GM20431 (cell line): Measurements from ENCODE around the gene GKN2.

Experiments
- in situ Hi-C: fragments of 300-500 bp; cut with MseI, MboI; formaldehyde crosslinking; loops from one replicate; pipeline ENCODE4 v1.15.0; 2020; ENCODE audit warnings: low sequenced_read_pairs; ENCODE audit not compliant: unreplicated experiment

The GKN2 gene

DNA sequence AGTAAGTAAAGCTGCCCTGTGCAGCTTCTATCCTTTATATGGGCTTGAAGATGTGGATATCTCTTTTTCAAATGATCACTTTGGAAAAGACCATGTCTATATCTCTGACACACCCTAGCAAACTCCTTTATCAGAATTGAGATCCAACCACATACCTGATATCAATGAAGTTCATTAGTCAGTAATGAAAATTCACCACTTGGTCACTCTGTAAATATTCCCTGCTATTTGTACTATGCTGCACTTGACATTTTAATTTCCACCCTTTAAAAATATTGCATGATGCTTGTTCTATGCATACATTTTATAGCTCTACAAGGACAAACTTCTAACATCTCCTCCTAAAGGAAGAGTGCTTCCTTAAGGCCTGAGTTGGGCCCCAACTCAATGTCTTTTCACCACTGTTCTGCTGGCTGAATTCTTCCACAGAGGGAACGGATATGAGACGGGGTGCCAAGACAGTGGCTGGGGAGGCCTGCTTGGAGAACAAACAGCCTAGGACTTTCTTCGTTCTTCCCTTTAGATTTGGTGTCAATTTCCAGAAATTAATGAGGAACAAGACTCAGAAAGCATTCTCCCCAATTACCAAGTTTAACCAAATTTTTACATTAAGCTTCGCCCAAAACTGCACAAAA, at the start of gene GKN2:
Gene GKN2, minus strand, starts transcription at position 7 of the 635 bp plus-strand sequence. CDS start 32 bp downstream, outside the sequence.
- in situ Hi-C loops: no loop called here

- in situ Hi-C loops: loop anchor here (25.0 kb wide), 1 partner anchor 310 kb away; no protein-coding TSS in a partner anchor
Observed at GRCh38 chr2:69001879-69002278, 49.2 kb upstream of the GKN2 start.

DNA sequence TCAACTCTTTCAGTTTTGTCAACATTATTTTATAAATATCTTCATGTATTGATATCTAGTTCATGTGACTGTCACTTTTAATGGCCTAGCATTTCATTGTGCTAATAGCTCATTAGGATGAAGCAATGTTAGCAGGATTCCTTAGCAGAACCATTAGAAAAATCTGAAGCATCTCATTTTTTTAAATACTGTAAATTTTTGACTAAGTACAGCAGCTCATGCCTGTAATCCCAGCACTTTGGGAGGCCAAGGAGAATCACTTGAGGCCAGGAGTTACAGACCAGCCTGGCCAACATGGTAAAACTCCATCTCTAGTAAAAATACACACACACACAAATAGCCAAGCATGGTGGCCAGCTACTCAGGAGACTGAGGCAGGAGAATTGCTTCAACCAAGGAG, 44.7 kb upstream of the GKN2 start:
- in situ Hi-C loops: no loop called here

DNA sequence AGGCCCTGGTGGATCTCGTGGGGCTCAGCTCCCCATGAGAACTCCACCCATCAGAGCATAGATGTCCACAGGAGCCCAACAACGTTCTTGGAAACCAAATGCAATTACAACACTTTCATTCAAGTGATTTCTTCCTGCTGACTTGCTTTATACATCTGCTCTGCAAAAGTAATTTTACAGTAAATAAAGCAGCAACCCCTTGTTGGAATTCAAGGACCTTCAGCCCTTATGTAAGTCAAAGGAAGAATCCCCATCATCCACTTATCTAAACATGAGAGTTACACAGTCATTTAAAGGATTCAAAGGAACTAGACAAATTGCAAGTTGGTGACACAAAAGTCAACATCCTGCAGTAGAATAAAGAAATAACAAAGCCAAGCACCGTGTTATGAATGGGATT, 43.2 kb upstream of the GKN2 start:
- in situ Hi-C loops: no loop called here

GRCh38 chr2:68994864-68995263, 42.2 kb upstream of the GKN2 start:
- in situ Hi-C loops: no loop called here

GRCh38 chr2:68993660-68994059, 41.0 kb upstream of the GKN2 start:
- in situ Hi-C loops: no loop called here

- in situ Hi-C loops: no loop called here
Observed at GRCh38 chr2:68992933-68993332, 40.2 kb upstream of the GKN2 start.

DNA sequence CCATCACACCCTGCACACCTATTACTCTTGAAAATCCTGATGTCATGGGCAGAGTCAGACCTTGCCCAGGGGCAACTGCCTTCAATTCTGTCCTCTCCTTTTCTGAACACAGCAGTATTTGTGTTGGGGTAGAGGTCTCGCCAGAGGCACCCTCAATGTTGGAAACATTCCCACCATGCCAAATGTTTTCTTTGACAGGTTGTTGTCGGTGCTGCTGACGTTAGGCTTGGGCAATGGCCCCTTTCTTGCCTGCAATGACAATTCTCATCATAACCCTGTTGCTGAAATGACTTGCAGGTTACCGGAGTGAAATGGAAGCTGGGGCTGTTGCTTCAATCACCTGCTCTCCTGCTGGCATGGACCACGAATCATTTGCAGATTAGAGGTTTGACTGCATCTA, 39.6 kb upstream of the GKN2 start:
- in situ Hi-C loops: no loop called here

- in situ Hi-C loops: no loop called here
Observed at GRCh38 chr2:68989035-68989434, 36.3 kb upstream of the GKN2 start.

DNA sequence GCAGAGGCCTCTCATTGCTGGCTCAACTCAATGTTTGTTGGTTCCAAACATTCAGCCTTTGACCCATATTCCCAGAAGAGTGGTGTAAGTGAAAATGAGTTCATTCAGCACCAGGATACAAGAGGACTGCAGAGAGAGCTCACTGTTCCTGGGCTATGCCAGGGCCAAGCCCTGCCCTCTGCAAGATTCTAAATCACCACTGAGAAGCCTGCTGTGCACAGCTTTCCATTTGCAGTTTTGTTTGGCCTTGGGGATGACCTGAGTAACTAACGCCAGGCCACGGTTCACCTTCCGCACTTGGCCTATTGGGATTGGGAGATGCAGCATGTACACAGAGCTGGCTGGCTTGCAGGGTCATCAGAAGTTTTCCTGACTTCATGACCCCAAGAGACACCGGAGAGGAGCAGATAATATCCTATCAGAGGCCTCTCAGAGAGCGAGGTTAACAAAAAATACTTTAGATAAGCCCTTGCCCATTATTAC, 34.4 kb upstream of the GKN2 start:
- in situ Hi-C loops: no loop called here

DNA sequence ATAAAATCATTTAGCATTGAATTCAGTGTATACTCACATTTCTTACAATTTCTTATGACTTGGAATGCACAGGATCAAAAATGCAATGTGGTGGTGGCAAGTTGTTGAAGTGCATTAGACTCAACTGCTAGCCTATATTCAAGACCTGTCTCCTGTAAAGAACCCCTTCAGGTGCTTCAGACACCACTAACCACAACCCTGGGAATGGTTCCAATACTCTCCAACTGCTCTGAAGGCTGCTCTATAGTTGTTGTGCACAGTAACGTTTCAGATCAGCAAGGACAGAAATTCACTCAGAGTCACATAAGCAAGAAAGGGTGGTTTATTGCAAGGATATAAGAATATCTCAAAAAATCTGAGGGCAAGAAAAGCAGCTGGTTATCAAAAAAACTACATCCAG, 28.3 kb upstream of the GKN2 start:
- in situ Hi-C loops: no loop called here

- in situ Hi-C loops: no loop called here
Observed at GRCh38 chr2:68978098-68978497, 25.4 kb upstream of the GKN2 start.

DNA sequence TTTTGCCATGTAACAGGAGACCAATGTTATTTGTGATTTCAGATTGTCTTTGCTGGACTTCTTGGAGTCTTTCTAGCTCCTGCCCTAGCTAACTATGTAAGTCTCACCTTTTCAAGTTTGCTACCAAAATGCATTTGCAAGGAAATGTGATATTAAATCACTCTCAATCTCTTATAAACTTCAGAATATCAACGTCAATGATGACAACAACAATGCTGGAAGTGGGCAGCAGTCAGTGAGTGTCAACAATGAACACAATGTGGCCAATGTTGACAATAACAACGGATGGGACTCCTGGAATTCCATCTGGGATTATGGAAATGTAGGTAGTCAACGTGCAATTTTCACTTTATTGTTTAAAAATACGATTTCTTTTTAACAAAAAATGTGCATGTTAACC, 24.8 kb upstream of the GKN2 start:
- in situ Hi-C loops: no loop called here

GRCh38 chr2:68975844-68976243, 23.2 kb upstream of the GKN2 start:
- in situ Hi-C loops: no loop called here

GRCh38 chr2:68974946-68975665, 22.4 kb upstream of the GKN2 start:
- in situ Hi-C loops: no loop called here

DNA sequence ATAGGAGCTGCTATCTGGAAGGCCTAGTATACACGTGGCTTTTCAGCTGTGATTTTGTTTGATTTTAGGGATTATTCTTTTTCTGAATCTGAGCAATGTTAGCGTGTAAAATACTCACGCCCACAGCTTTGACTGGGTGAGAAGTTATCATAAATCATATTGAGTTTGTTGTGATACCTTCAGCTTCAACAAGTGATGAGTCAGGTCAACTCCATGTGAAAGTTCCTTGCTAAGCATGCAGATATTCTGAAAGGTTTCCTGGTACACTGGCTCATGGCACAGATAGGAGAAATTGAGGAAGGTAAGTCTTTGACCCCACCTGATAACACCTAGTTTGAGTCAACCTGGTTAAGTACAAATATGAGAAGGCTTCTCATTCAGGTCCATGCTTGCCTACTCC, 21.6 kb upstream of the GKN2 start, which contains the start of gene GKN1:
Gene GKN1, plus strand, starts transcription at position 386 of the 400 bp plus-strand sequence. CDS start 42 bp downstream, outside the sequence.
- in situ Hi-C loops: no loop called here

GRCh38 chr2:68971591-68972231, 19.0 kb upstream of the GKN2 start:
- in situ Hi-C loops: no loop called here

- in situ Hi-C loops: no loop called here
Observed at GRCh38 chr2:68970566-68971265, 18.0 kb upstream of the GKN2 start.

DNA sequence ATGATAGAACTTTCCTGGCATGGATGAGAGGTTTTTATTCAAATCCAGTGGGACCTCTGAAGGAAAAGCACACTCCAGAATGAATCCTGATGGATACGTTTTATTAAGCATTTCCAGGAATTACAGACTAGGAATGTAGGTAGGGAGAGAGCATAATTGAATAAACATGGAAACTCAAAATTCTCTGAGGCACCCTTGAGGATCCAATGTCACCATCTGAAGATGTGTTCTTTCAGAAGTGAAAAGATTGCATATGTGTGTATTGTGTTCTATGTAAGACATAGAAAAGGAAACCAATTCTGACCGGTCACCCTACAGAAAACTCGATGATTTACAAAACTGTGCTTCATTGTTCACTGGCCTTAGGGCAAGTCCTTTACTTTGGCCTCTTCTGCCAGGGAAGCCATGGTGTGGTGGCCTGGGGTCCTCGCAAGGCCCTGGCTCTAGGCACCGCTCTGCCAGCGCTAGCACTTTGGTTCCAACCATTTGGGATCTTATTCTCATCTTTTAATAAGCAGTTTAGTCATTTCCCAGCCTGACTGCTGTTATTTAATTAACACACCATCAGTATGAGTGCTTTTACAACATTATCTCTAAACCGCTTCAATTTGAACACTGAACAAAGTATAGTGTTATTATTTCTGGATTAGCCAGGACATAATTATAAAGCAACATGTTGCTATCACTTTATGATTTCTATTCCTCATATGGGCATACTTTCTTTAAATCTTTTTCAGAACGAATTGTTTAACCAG, 17.2 kb upstream of the GKN2 start:
- in situ Hi-C loops: no loop called here

DNA sequence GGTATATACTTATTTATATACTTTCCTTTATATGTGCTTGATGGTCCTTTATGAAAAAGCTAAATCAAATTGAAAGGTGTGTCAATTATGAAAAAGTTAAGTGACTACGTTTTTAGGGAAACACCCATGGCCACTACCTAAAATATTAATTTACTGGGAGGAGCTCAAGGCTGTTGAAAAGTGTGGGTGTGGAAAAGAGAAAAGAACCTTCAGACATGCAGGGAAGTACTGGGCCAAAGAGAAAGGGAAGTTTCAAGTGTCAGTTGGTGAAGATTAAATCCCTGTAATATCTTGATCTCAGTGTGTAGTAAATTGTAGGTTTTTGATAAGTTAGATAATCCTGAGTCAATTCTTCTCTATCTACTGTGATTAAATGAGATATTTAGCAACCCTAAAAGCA, 15.5 kb upstream of the GKN2 start:
- in situ Hi-C loops: no loop called here
